ENCODE data around the gene ALAS1. TPM values are rescaled to one million over a fixed set of nuclear protein-coding genes. Genes with fewer than 3 reads are reported as not detected.

Gene ALAS1
- total RNA-seq, 2 donors from 2014 or later, result 66.1 to 72.7 TPM

Other genes with a start within 250 kb of the ALAS1 start
- not detected for gene GPR62, start 242.8 kb upstream of the ALAS1 start, total RNA-seq
- 10 to 100 TPM; 16.4 to 18.5 TPM for gene PCBP4, start 230.7 kb upstream of the ALAS1 start, total RNA-seq
- 10 to 100 TPM; 34.4 to 42.0 TPM for gene ABHD14B, start 224.1 kb upstream of the ALAS1 start, total RNA-seq
- gene ABHD14A, start 223.1 kb upstream of the ALAS1 start, total RNA-seq, result 10 to 100 TPM; 10.5 to 11.1 TPM
- gene ACY1, start 214.6 kb upstream of the ALAS1 start, total RNA-seq, result 10 to 100 TPM; 39.5 to 49.9 TPM
- gene RPL29, start 202.3 kb upstream of the ALAS1 start, total RNA-seq, result 1,000 to 10,000 TPM; 1,433 to 1,498 TPM
- 10 to 100 TPM; 19.3 to 25.1 TPM for gene DUSP7, start 141.6 kb upstream of the ALAS1 start, total RNA-seq
- 10 to 100 TPM; 19.5 to 28.1 TPM for gene POC1A, start 43.7 kb upstream of the ALAS1 start, total RNA-seq
- gene TLR9, start 27.5 kb downstream of the ALAS1 start, total RNA-seq, result under 1 TPM; 0.30 to 0.93 TPM
- 100 to 1,000 TPM in 1 of 2 donors, 10 to 100 TPM in 1; 89.9 to 159 TPM for gene TWF2, start 41.0 kb downstream of the ALAS1 start, total RNA-seq
- gene PPM1M, start 47.6 kb downstream of the ALAS1 start, total RNA-seq, result 100 to 1,000 TPM in 1 of 2 donors, 10 to 100 TPM in 1; 84.6 to 112 TPM
- 100 to 1,000 TPM in 1 of 2 donors, 10 to 100 TPM in 1; 81.1 to 106 TPM for gene WDR82, start 80.5 kb downstream of the ALAS1 start, total RNA-seq
- 10 to 100 TPM; 22.8 to 25.2 TPM for gene GLYCTK, start 89.7 kb downstream of the ALAS1 start, total RNA-seq
- 10 to 100 TPM; 17.2 to 26.5 TPM for gene DNAH1, start 118.2 kb downstream of the ALAS1 start, total RNA-seq
- gene BAP1, start 211.8 kb downstream of the ALAS1 start, total RNA-seq, result 100 to 1,000 TPM in 1 of 2 donors, 10 to 100 TPM in 1; 96.7 to 106 TPM
- 10 to 100 TPM; 16.7 to 22.5 TPM for gene PHF7, start 212.5 kb downstream of the ALAS1 start, total RNA-seq
- under 1 TPM; 0.08 to 0.82 TPM for gene SEMA3G, start 246.9 kb downstream of the ALAS1 start, total RNA-seq